Liver (tissue), 9 donors: ENCODE results near the gene SYNJ1. TPM values are rescaled to one million over a fixed set of nuclear protein-coding genes. Genes with fewer than 3 reads are reported as not detected.

ENCODE experiments used
- DNase-seq: peaks from one replicate; pipeline ENCODE4 v3.0.0-alpha.2; 2017; ENCODE audit warnings: low spot score
- H3K27ac ChIP-seq, 2 donors: one replicate each; pipeline ENCODE4 v1.7.0; 2013; ENCODE audit warnings: inconsistent platforms in 2 of 2, low read length in 2 of 2, control low read depth in 1 of 2, low read depth in 1 of 2, mild to moderate bottlenecking in 1 of 2
- H3K27me3 ChIP-seq, 4 donors: one replicate each; pipeline versions ENCODE4 v1.6.1 to v1.7.0; 2013; ENCODE audit warnings: low read length in 3 of 4, inconsistent platforms in 1 of 4, mild to moderate bottlenecking in 1 of 4, moderate library complexity in 1 of 4; ENCODE audit not compliant: control insufficient read depth in 4 of 4, insufficient read depth in 4 of 4
- H3K36me3 ChIP-seq, 4 donors: one replicate each; pipeline versions ENCODE4 v1.6.1 to v1.7.0; 2013; ENCODE audit warnings: low read length in 3 of 4, mild to moderate bottlenecking in 3 of 4, low read depth in 1 of 4, moderate library complexity in 1 of 4; ENCODE audit not compliant: control insufficient read depth in 4 of 4, insufficient read depth in 3 of 4
- H3K4me1 ChIP-seq, 4 donors: one replicate each; pipeline versions ENCODE4 v1.6.1 to v1.7.0; 2013; ENCODE audit warnings: low read length in 3 of 4, mild to moderate bottlenecking in 3 of 4, moderate library complexity in 1 of 4; ENCODE audit not compliant: control insufficient read depth in 4 of 4, insufficient read depth in 4 of 4
- H3K4me3 ChIP-seq, 3 donors: one replicate each; pipeline versions ENCODE4 v1.6.1 to v1.7.0; 2013; ENCODE audit warnings: low read length in 3 of 3, control low read depth in 1 of 3, low read depth in 1 of 3, mild to moderate bottlenecking in 1 of 3
- H3K9ac ChIP-seq, 2 donors: one replicate each; pipeline ENCODE4 v1.7.0; 2013; ENCODE audit warnings: low read length in 2 of 2, mild to moderate bottlenecking in 2 of 2, moderate library complexity in 2 of 2, control low read depth in 1 of 2, low read depth in 1 of 2
- H3K9me3 ChIP-seq, 4 donors: one replicate each; pipeline versions ENCODE4 v1.6.1 to v1.7.0; 2013; ENCODE audit warnings: low read length in 3 of 4; ENCODE audit not compliant: control insufficient read depth in 4 of 4
- EGR1 ChIP-seq, 2 donors: IDR thresholded peaks; 2 replicates each; pipeline ENCODE4 v1.6.1; 2016 to 2018; ENCODE audit warnings: antibody characterized with exemption in 2 of 2, low read depth in 2 of 2
- FOXA1 ChIP-seq: IDR thresholded peaks from 2 replicates; pipeline ENCODE4 v1.6.1; 2016; ENCODE audit warnings: antibody characterized with exemption
- FOXA2 ChIP-seq: IDR thresholded peaks from 2 replicates; pipeline ENCODE4 v1.6.1; 2016; ENCODE audit warnings: antibody characterized with exemption
- GABPA ChIP-seq, 2 donors: IDR thresholded peaks in 1 of 2; conservative IDR thresholded peaks in 1 of 2; 2 replicates each; pipeline ENCODE4 v1.6.1; 2016; ENCODE audit warnings: antibody characterized with exemption in 2 of 2, mild to moderate bottlenecking in 1 of 2, moderate library complexity in 1 of 2
- HNF4A ChIP-seq, 2 donors: conservative IDR thresholded peaks; 2 replicates each; pipeline ENCODE4 v1.6.1; 2016; ENCODE audit warnings: antibody characterized with exemption in 2 of 2, mild to moderate bottlenecking in 2 of 2
- HNF4G ChIP-seq: IDR thresholded peaks from 2 replicates; pipeline ENCODE4 v1.6.1; 2016; ENCODE audit warnings: antibody characterized with exemption
- JUND ChIP-seq, 2 donors: IDR thresholded peaks; 2 replicates each; pipeline ENCODE4 v1.6.1; 2016; ENCODE audit warnings: antibody characterized with exemption in 2 of 2
- NR2F2 ChIP-seq: IDR thresholded peaks from 2 replicates; pipeline ENCODE4 v1.6.1; 2016; ENCODE audit warnings: antibody characterized with exemption
- RAD21 ChIP-seq, 2 donors: IDR thresholded peaks; 2 replicates each; pipeline ENCODE4 v1.6.1; 2016; ENCODE audit warnings: antibody characterized with exemption in 2 of 2, mild to moderate bottlenecking in 2 of 2
- RXRA ChIP-seq, 2 donors: IDR thresholded peaks; 2 replicates each; pipeline ENCODE4 v1.6.1; 2017 to 2018; ENCODE audit warnings: antibody characterized with exemption in 2 of 2, mild to moderate bottlenecking in 1 of 2
- YY1 ChIP-seq: IDR thresholded peaks from 2 replicates; pipeline ENCODE4 v1.6.1; 2016; ENCODE audit warnings: antibody characterized with exemption, mild to moderate bottlenecking
- WGBS: extraction: QIAGEN DNeasy Blood & Tissue Kit; methylation state at CpG from one replicate; pipeline ENCODE4 v1.1.7; 2013; 5-methylcytosine and 5-hydroxymethylcytosine counted together
- polyA plus RNA-seq, 2 donors: library from polyadenylated mRNA; stranded (reverse) in 1 of 2; unstranded in 1 of 2; fragments of 200-250 nt in 1 of 2; fragments of >200 nt in 1 of 2; fragmentation: Nextera tagmentation in 1 of 2; extraction: Ambion mirVana in 1 of 2; gene quantifications; one replicate each; pipeline versions ENCODE4 v1.2.1 to v1.2.3, GENCODE V29; 2013 to 2015
- total RNA-seq, 2 donors: library from RNA; depleted of rRNA; stranded (reverse); fragments of >200 nt; gene quantifications; one replicate each; pipeline ENCODE4 v1.2.3, GENCODE V29; 2014
- TF ChIP-seq, protein P1 (sequence below): fragments of 150-350 bp; IDR thresholded peaks from 2 replicates; pipeline ENCODE4 v1.5.1; 2017; ENCODE audit warnings: improper control_type of control experiment, low read depth, low read length; ENCODE audit not compliant: missing input control
- TF ChIP-seq, protein P2 (sequence below): IDR thresholded peaks from 2 replicates; pipeline ENCODE4 v1.6.1; 2016; ENCODE audit warnings: antibody characterized with exemption, mild to moderate bottlenecking
- TF ChIP-seq, protein P3 (sequence below): IDR thresholded peaks from 2 replicates; pipeline ENCODE4 v1.6.1; 2016; ENCODE audit warnings: antibody characterized with exemption
- TF ChIP-seq, protein P4 (sequence below): IDR thresholded peaks from 2 replicates; pipeline ENCODE4 v1.6.1; 2016; ENCODE audit warnings: antibody characterized with exemption
- donor health status: healthy.
- donor health status: healthy.
- donor health status: healthy.
- donor health status: healthy.
- donor health status: healthy.

Gene SYNJ1
- total and polyA plus RNA-seq, 4 donors, result 2.5 to 7.2 (median 5.0) TPM

DNA sequence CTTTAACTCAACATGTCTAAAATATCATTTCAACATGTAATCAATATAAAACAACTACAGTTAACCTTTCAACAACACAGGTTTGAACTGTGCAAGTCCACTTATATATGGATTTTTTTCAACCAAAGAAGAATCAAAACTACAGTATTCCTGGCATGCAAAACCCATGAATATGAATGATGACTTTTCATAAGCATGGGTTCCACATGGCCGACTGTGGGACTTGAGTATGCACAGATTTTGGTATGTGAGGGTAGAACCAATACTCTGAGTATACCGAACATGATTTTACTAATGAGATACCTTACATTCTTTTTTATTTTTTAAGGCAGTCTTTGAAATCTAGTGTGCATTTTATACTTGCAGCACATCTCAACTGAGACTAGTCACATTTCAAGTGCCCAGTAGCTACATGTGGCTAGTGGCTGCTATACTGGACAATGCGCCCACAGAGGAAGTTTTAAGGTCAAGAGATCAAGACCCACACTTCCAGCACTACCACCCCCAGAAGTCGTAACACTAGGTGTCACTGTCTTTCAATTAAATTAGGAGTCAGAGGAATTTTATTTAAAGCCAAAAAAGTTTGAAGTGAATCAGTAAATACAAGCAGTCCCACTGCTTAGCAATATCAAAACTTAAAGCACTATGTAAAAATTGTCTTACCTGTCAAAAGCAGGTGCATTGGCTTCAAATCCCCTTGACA is 40.0 kb downstream of the SYNJ1 start (continued):
- TF ChIP-seq GABPA (IDR thresholded peaks at IDR 0.05 in 1 of 2, conservative IDR thresholded peaks at IDR 0.05 in 1 of 2) (no peak), RXRA (IDR thresholded peaks at IDR 0.05) (no peak), FOXA2 (no peak), HNF4A (conservative IDR thresholded peaks at IDR 0.05) (no peak), FOXA1 (no peak)
- TF ChIP-seq, protein P1, sequence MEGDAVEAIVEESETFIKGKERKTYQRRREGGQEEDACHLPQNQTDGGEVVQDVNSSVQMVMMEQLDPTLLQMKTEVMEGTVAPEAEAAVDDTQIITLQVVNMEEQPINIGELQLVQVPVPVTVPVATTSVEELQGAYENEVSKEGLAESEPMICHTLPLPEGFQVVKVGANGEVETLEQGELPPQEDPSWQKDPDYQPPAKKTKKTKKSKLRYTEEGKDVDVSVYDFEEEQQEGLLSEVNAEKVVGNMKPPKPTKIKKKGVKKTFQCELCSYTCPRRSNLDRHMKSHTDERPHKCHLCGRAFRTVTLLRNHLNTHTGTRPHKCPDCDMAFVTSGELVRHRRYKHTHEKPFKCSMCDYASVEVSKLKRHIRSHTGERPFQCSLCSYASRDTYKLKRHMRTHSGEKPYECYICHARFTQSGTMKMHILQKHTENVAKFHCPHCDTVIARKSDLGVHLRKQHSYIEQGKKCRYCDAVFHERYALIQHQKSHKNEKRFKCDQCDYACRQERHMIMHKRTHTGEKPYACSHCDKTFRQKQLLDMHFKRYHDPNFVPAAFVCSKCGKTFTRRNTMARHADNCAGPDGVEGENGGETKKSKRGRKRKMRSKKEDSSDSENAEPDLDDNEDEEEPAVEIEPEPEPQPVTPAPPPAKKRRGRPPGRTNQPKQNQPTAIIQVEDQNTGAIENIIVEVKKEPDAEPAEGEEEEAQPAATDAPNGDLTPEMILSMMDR, result peak; percentile 3

DNA sequence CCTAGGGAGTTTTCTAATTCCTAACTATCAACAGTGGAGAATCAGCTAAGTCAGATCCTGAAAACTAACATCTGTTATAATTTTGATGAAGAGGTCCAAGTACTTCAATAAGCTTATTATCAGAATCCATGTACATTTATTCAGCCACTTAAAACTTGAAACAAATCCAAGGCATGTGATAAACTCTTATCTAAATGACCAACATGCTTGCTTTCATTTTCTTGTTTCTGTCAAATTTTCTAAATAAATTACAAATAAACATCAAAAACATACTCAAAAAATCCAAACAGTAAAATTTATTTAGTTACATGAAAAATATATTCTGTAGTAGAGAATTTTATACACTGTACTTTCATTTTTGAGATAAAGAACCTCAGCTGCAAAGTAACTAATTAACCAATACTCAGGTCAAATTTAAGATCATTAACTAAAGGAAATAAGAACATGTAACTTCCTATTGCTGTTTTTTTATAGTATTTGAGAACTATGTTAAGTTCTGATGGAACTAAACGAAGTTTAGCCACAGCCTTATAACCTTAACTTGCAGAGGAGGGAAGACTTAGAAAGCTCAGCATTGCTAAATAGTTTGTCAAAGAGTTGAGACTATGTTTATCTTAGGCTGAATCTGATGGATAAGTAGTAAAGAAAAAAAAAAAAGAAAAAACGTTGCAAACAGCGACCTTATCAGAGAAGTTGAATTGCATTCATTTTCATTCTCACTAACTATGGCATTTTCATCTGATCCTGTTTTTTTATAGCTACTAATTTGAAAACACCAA is 44.9 kb downstream of the SYNJ1 start:
- no peaks in the 10 kb centered on the region for H3K9me3 ChIP-seq
- peak overlapping the region; percentile 4 to 56 (median 44) for H3K4me3 ChIP-seq
- H3K36me3 ChIP-seq, result peaks cover 0 to 11% (median 1%) of the 10 kb centered on the region in 4 donors
- no peak overlapping the region for H3K27ac ChIP-seq
- TF ChIP-seq, protein P1, result no peak
- TF ChIP-seq GABPA (IDR thresholded peaks at IDR 0.05 in 1 of 2, conservative IDR thresholded peaks at IDR 0.05 in 1 of 2) (no peak), RAD21 (IDR thresholded peaks at IDR 0.05) (no peak), HNF4A (conservative IDR thresholded peaks at IDR 0.05) (no peak), RXRA (IDR thresholded peaks at IDR 0.05) (no peak), HNF4G (no peak), NR2F2 (no peak), FOXA1 (no peak), FOXA2 (no peak), JUND (IDR thresholded peaks at IDR 0.05) (no peak), EGR1 (IDR thresholded peaks at IDR 0.05; ENCODE audit: low read depth in 2 of 2) (no peak), YY1 (no peak)
- TF ChIP-seq, protein P2, sequence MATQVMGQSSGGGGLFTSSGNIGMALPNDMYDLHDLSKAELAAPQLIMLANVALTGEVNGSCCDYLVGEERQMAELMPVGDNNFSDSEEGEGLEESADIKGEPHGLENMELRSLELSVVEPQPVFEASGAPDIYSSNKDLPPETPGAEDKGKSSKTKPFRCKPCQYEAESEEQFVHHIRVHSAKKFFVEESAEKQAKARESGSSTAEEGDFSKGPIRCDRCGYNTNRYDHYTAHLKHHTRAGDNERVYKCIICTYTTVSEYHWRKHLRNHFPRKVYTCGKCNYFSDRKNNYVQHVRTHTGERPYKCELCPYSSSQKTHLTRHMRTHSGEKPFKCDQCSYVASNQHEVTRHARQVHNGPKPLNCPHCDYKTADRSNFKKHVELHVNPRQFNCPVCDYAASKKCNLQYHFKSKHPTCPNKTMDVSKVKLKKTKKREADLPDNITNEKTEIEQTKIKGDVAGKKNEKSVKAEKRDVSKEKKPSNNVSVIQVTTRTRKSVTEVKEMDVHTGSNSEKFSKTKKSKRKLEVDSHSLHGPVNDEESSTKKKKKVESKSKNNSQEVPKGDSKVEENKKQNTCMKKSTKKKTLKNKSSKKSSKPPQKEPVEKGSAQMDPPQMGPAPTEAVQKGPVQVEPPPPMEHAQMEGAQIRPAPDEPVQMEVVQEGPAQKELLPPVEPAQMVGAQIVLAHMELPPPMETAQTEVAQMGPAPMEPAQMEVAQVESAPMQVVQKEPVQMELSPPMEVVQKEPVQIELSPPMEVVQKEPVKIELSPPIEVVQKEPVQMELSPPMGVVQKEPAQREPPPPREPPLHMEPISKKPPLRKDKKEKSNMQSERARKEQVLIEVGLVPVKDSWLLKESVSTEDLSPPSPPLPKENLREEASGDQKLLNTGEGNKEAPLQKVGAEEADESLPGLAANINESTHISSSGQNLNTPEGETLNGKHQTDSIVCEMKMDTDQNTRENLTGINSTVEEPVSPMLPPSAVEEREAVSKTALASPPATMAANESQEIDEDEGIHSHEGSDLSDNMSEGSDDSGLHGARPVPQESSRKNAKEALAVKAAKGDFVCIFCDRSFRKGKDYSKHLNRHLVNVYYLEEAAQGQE, result no peak
- TF ChIP-seq, protein P3, sequence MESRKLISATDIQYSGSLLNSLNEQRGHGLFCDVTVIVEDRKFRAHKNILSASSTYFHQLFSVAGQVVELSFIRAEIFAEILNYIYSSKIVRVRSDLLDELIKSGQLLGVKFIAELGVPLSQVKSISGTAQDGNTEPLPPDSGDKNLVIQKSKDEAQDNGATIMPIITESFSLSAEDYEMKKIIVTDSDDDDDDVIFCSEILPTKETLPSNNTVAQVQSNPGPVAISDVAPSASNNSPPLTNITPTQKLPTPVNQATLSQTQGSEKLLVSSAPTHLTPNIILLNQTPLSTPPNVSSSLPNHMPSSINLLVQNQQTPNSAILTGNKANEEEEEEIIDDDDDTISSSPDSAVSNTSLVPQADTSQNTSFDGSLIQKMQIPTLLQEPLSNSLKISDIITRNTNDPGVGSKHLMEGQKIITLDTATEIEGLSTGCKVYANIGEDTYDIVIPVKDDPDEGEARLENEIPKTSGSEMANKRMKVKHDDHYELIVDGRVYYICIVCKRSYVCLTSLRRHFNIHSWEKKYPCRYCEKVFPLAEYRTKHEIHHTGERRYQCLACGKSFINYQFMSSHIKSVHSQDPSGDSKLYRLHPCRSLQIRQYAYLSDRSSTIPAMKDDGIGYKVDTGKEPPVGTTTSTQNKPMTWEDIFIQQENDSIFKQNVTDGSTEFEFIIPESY, result no peak
- TF ChIP-seq, protein P4, sequence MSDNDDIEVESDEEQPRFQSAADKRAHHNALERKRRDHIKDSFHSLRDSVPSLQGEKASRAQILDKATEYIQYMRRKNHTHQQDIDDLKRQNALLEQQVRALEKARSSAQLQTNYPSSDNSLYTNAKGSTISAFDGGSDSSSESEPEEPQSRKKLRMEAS, result no peak
- no peak for DNase-seq
- H3K27me3 ChIP-seq, result no peaks in the 10 kb centered on the region
- peaks cover 0 to 14% (median 4%) of the 10 kb centered on the region in 4 donors for H3K4me1 ChIP-seq
- 6% methylated on average over 3 of the region's 3 CpGs for WGBS
- peak overlapping the region in 1 of 2 donors; percentile 8 for H3K9ac ChIP-seq
